Common myeloid progenitor, CD34-positive (primary cell): ENCODE measurements around the gene NSD1.
A peak's percentile ranks its signal among the peaks of the same experiment; 100 is the strongest.

Source experiments
- CTCF ChIA-PET: fragments of 350-600 bp; sonication (Branson Sonifier 250); formaldehyde crosslinking; loops from one replicate; lab custom pipeline; 2021; ENCODE audit warnings: antibody characterized with exemption; lab: Charles Lee
- POLR2A ChIA-PET: fragments of 350-600 bp; sonication (Branson Sonifier 250); formaldehyde crosslinking; loops from one replicate; lab custom pipeline; 2021; ENCODE audit warnings: antibody characterized with exemption; lab: Charles Lee
- DNase-seq, 3 donors: peaks; one replicate each; pipeline versions ENCODE4 v3.0.0 to v3.0.0-alpha.2; 2013
- H3K27ac ChIP-seq, 2 experiments: 1 replicate in 1 of 2; 2 replicates in 1 of 2; pipeline ENCODE4 v1.7.0; 2013; ENCODE audit warnings: inconsistent platforms in 2 of 2, low read length in 2 of 2, mild to moderate bottlenecking in 2 of 2, low read depth in 1 of 2, moderate library complexity in 1 of 2; ENCODE audit not compliant: severe bottlenecking in 2 of 2, insufficient read depth in 1 of 2, poor library complexity in 1 of 2
- H3K27me3 ChIP-seq, 5 experiments: replicated peaks in 2 of 5; 1 replicate in 3 of 5; 2 replicates in 2 of 5; pipeline versions ENCODE4 v1.6.1 to v1.7.0; 2013; ENCODE audit warnings: low read length in 4 of 5, mild to moderate bottlenecking in 2 of 5, moderate library complexity in 2 of 5, inconsistent platforms in 1 of 5; ENCODE audit not compliant: insufficient read depth in 5 of 5, control insufficient read depth in 4 of 5
- H3K36me3 ChIP-seq, 4 experiments: 1 replicate in 2 of 4; 2 replicates in 2 of 4; pipeline versions ENCODE4 v1.6.1 to v1.7.0; 2013; ENCODE audit warnings: low read length in 3 of 4, control low read depth in 1 of 4, mild to moderate bottlenecking in 1 of 4; ENCODE audit not compliant: control insufficient read depth in 4 of 4, insufficient read depth in 4 of 4
- H3K4me1 ChIP-seq, 4 experiments: 1 replicate in 3 of 4; 2 replicates in 1 of 4; pipeline versions ENCODE4 v1.6.1 to v1.7.1; 2013; ENCODE audit warnings: low read length in 3 of 4, mild to moderate bottlenecking in 3 of 4, control low read depth in 1 of 4, inconsistent platforms in 1 of 4, moderate library complexity in 1 of 4; ENCODE audit not compliant: control insufficient read depth in 4 of 4, insufficient read depth in 4 of 4; ENCODE audit errors: control extremely low read depth in 1 of 4
- H3K4me3 ChIP-seq, 7 experiments: 1 replicate in 4 of 7; 2 replicates in 3 of 7; pipeline versions ENCODE4 v1.5.1 to v1.7.0; 2013; ENCODE audit warnings: mild to moderate bottlenecking in 7 of 7, low read length in 6 of 7, moderate library complexity in 6 of 7, inconsistent platforms in 2 of 7, low read depth in 2 of 7, control low read depth in 1 of 7; ENCODE audit not compliant: insufficient read depth in 4 of 7, control insufficient read depth in 1 of 7; ENCODE audit errors: extremely low read depth in 1 of 7
- H3K9me3 ChIP-seq, 5 experiments: 1 replicate in 4 of 5; 2 replicates in 1 of 5; pipeline versions ENCODE4 v1.6.1 to v1.7.1; 2013; ENCODE audit warnings: low read length in 4 of 5, mild to moderate bottlenecking in 2 of 5, inconsistent platforms in 1 of 5, low read depth in 1 of 5, moderate library complexity in 1 of 5; ENCODE audit not compliant: control insufficient read depth in 4 of 5, insufficient read depth in 2 of 5; ENCODE audit errors: control extremely low read depth in 1 of 5
- WGBS: methylation state at CpG from one replicate; pipeline ENCODE4 v1.1.5; 2013; ENCODE audit not compliant: insufficient coverage; 5-methylcytosine and 5-hydroxymethylcytosine counted together

Gene NSD1

GRCh38 chr5:177300951-177301350 lies 167.4 kb downstream of the NSD1 start:
- Histone ChIP-seq H3K4me3 (peak overlapping the region in 4 of 7 experiments; percentile 26 to 58 (median 46)), H3K27me3 (no peaks in the 10 kb centered on the region), H3K4me1 (peaks cover 40 to 94% (median 85%) of the 10 kb centered on the region in 4 experiments), H3K9me3 (no peaks in the 10 kb centered on the region), H3K27ac (peak overlapping the region in 1 of 2 experiments; percentile 55), H3K36me3 (peaks cover under 1 to 37% (median 11%) of the 10 kb centered on the region in 4 experiments)
- CTCF ChIA-PET, result interaction anchor here (0.8 to 1.5 kb wide), 4 partner anchors 10 to 70 kb away, joined by 3 to 13 read pairs (median 4); partner anchors contain the start of gene MXD3
- WGBS, result 100% methylated on average over 1 of the region's 2 CpGs
- no peak for DNase-seq
- POLR2A ChIA-PET, result interaction anchor here (0.6 kb wide), 1 partner anchor 10 kb away, joined by 4 read pairs; no protein-coding TSS in a partner anchor

GRCh38 chr5:177301503-177302165 lies 168.1 kb downstream of the NSD1 start:
- Histone ChIP-seq H3K4me3 (peak overlapping the region in 3 of 7 experiments; percentile 7 to 74 (median 27)), H3K27me3 (no peaks in the 10 kb centered on the region), H3K36me3 (peaks cover 2 to 39% (median 14%) of the 10 kb centered on the region in 4 experiments), H3K9me3 (no peaks in the 10 kb centered on the region), H3K27ac (no peak overlapping the region), H3K4me1 (peaks cover 34 to 94% (median 85%) of the 10 kb centered on the region in 4 experiments)
- 87% methylated on average over 7 of the region's 7 CpGs for WGBS
- POLR2A ChIA-PET, result interaction anchor here (0.6 kb wide), 1 partner anchor 9 kb away, joined by 4 read pairs; no protein-coding TSS in a partner anchor
- no peak for DNase-seq
- CTCF ChIA-PET, result interaction anchor here (0.8 to 1.5 kb wide), 9 partner anchors 9 to 103 kb away, joined by 3 to 13 read pairs (median 4); partner anchors contain the start of gene MXD3

GRCh38 chr5:177302354-177303110 lies 169.0 kb downstream of the NSD1 start:
- DNase-seq, result peak in 1 of 3 donors; percentile 30
- Histone ChIP-seq H3K4me1 (peaks cover 34 to 94% (median 87%) of the 10 kb centered on the region in 4 experiments), H3K36me3 (peaks cover 2 to 37% (median 14%) of the 10 kb centered on the region in 4 experiments), H3K27ac (peak overlapping the region in 1 of 2 experiments; percentile 63), H3K4me3 (peak overlapping the region in 6 of 7 experiments; percentile 56 to 97 (median 78)), H3K27me3 (no peaks in the 10 kb centered on the region), H3K9me3 (no peaks in the 10 kb centered on the region)
- POLR2A ChIA-PET, result no interaction called here
- 63% methylated on average over 10 of the region's 24 CpGs for WGBS
- CTCF ChIA-PET, result interaction anchor here (0.9 to 1.4 kb wide), 7 partner anchors 10 to 102 kb away, joined by 3 to 5 read pairs (median 4); no protein-coding TSS in a partner anchor

DNA sequence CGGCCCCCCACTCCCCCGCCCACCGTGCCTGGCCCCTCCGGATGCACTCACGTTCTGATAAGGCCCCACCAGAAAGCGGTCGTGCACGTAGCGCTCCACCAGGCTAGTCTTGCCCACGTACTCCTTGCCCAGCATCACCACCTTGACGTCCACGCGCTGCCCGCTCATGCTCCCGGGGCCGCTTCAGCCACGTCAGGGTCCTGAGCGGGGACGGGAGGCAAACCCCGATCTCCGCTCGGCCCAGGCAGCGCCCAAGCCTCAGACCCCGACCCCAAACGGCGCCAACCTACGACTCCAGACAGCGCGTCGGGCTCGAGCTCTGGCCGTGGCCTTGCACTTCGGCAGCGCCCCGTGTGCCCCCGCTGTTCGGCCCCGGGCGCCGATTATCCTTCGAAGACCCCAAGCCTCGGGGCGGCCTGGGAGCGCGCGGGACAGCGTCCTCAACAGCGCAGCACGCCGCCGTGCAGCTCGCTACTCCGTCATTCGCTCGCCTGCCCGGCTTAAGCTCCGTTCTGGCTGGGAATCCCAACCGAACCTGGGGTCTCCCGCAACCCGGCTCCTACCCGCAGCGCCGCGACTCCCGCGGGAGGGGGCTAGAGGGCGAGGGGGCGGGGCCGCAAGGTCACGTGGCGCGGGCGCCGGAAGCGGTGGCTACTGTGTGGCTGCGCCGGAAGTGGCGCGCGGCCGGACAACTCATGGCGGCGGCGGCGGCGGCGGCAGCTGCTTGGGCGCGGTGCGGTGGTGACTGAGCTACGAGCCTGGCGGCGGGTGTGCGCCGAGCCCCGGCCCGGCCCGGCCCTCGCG lies 169.8 kb downstream of the NSD1 start, which contains the start of the genes PRELID1 and RAB24:
Gene PRELID1, plus strand, starts transcription at position 679 of the 804 bp plus-strand sequence. CDS start 187 bp downstream, outside the sequence.
Gene RAB24, minus strand, starts transcription at position 599 of the 804 bp plus-strand sequence. Its CDS starts 431 bp downstream, at position 168.
- H3K36me3 ChIP-seq, result peaks cover 2 to 36% (median 9%) of the 10 kb centered on the region in 4 experiments
- no peaks in the 10 kb centered on the region for H3K27me3 ChIP-seq
- peak within 1 kb of the TSS; percentile 72 to 97 (median 86) for H3K4me3 ChIP-seq
- peaks cover 30 to 94% (median 91%) of the 10 kb centered on the region in 4 experiments for H3K4me1 ChIP-seq
- H3K9me3 ChIP-seq, result no peaks in the 10 kb centered on the region
- ChIA-PET POLR2A (interaction anchor here (0.6 kb wide), 1 partner anchor 144 kb away, joined by 3 read pairs; no protein-coding TSS in a partner anchor), CTCF (interaction anchor here (0.7 to 1.2 kb wide), 3 partner anchors 13 to 33 kb away, joined by 3 to 4 read pairs (median 3); no protein-coding TSS in a partner anchor)
- peak; percentile 87 to 95 (median 91) for DNase-seq
- peak within 1 kb of the TSS; percentile 64 to 81 for H3K27ac ChIP-seq
- under 1% methylated on average over 88 of the region's 100 CpGs for WGBS

DNA sequence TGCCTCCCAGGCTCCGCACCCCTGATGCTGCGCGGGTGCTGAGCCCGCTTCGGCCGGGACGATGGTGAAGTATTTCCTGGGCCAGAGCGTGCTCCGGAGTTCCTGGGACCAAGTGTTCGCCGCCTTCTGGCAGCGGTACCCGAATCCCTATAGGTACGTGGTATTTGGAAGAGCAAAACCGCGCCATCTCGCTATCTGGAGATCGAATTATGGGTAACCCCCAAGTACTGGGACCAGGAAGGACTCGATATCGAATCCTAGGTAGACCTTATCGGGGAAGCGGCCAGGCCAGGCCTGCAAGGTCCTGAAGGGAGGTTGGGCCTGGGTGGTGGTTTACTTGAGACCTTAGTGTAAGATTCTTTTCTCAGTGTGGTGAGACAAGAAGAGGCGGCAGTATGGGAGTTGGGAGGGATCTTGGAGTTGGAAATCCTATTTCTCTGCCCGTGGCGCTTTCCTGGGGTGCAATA lies 170.4 kb downstream of the NSD1 start:
- POLR2A ChIA-PET, result interaction anchor here (0.6 kb wide), 1 partner anchor 143 kb away, joined by 3 read pairs; no protein-coding TSS in a partner anchor
- CTCF ChIA-PET, result interaction anchor here (0.7 to 1.2 kb wide), 3 partner anchors 13 to 32 kb away, joined by 3 to 4 read pairs (median 3); no protein-coding TSS in a partner anchor
- 0% methylated on average over 17 of the region's 25 CpGs for WGBS

More for the DNA sequence above, 170.4 kb downstream of the NSD1 start:
- no peak for DNase-seq
- Histone ChIP-seq H3K36me3 (peaks cover 2 to 37% (median 9%) of the 10 kb centered on the region in 4 experiments), H3K27me3 (no peaks in the 10 kb centered on the region), H3K27ac (peak overlapping the region; percentile 64 to 81), H3K4me1 (peaks cover 29 to 95% (median 92%) of the 10 kb centered on the region in 4 experiments), H3K4me3 (peak overlapping the region; percentile 60 to 97 (median 86)), H3K9me3 (no peaks in the 10 kb centered on the region)
